Activated naive CD8-positive, alpha-beta T cell (primary cell): ENCODE measurements around the gene CDCA8.
"Not testable (repeated sequence)": the region's sequence is repeated elsewhere in the genome, so short reads cannot be mapped to it uniquely, and the experiment has no call there.

Source experiments
- H3K27ac Mint-ChIP-seq: one replicate; pipeline ENCODE4 v1.8.0; 2021; ENCODE audit warnings: mixed read lengths
- H3K27me3 Mint-ChIP-seq: one replicate; pipeline ENCODE4 v1.8.0; 2021; ENCODE audit warnings: mixed read lengths
- H3K36me3 Mint-ChIP-seq: one replicate; pipeline ENCODE4 v1.8.0; 2021; ENCODE audit warnings: mixed read lengths
- H3K4me1 Mint-ChIP-seq: one replicate; pipeline ENCODE4 v1.8.0; 2021; ENCODE audit warnings: low read depth, mixed read lengths
- H3K4me3 Mint-ChIP-seq: one replicate; pipeline ENCODE4 v1.8.0; 2021; ENCODE audit warnings: mild to moderate bottlenecking, mixed read lengths
- H3K9me3 Mint-ChIP-seq: one replicate; pipeline ENCODE4 v1.8.0; 2021; ENCODE audit warnings: low read depth, mixed read lengths

Gene CDCA8

DNA sequence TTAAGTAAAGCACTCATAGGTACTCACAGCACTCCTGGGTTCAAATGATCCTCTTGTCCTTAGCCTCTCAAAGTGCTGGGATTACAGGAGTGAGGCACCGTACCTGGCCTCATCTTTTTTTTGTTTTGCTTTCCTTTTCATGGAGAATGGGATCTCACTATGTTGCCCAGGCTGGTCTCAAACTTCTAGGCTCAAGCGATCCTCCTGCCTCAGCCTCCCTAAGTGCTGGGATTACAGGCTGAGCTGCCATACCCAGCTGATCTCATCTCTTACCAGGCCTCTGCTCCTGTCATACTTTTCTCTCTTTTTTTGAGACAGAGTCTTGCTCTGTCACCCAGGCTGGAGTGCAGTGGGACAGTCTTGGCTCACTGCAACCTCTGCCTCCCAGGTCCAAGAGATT lies 4.6 kb upstream of the CDCA8 start:
- not testable (repeated sequence) for H3K27me3 Mint-ChIP-seq, H3K4me3 Mint-ChIP-seq, H3K9me3 Mint-ChIP-seq, H3K36me3 Mint-ChIP-seq, H3K27ac Mint-ChIP-seq
- peaks cover 36% of the 10 kb centered on the region for H3K4me1 Mint-ChIP-seq

DNA sequence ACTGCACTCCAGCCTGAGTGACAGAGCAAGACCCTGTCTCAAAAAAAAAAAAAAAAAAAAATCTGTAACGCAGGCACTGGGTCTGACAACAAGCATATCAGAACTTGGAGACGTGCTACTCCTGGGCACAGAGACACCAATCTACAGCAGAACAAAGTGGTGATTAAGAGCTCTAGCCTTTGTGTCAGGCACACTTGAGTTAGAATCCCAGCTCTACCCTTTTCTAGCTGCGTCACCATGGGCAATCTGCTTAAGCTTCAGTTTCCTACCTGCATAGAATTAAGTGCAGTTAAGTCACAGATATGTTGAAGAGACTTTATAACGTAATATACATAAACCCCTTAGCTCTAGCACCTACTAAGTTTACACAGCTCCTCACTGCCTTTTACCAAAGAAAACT lies 3.4 kb upstream of the CDCA8 start:
- H3K36me3 Mint-ChIP-seq = peaks cover 6% of the 10 kb centered on the region
- H3K27ac Mint-ChIP-seq = peak overlapping the region; percentile 96
- no peaks in the 10 kb centered on the region for H3K9me3 Mint-ChIP-seq
- H3K4me3 Mint-ChIP-seq = peak overlapping the region; percentile 95
- H3K4me1 Mint-ChIP-seq = peaks cover 36% of the 10 kb centered on the region
- no peaks in the 10 kb centered on the region for H3K27me3 Mint-ChIP-seq

DNA sequence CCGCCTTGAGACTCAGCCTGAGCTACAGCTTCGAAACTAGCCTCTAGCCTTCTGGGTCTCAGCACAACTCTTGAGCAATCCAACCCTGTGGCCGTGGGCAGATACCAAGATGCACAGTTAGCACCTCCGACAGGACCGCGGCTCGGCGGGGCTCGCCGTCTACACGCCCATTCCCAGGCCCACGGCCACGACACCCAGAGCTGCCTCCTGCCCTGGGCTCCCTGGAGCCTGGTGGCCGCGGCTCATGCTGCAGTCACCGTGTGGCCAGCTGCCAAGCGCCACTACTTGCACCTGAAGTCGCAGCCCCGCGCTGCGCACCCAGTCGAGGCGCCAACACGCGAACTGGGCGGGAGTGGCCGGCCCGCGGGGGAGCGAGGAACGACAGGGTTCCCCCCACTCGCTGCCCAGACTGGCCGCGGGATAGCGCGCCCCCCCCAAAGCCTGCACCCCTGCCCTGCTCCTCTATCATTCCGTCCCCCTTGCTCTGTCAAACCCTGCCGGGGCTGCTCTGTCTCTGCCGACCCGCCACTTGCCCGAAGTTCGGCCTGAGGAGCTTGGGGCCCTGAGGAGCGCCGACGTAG lies 729 bp upstream of the CDCA8 start:
- H3K36me3 Mint-ChIP-seq = peaks cover 6% of the 10 kb centered on the region
- H3K27ac Mint-ChIP-seq = peak overlapping the region; percentile 93
- peak overlapping the region; percentile 95 for H3K4me3 Mint-ChIP-seq
- no peaks in the 10 kb centered on the region for H3K9me3 Mint-ChIP-seq
- peaks cover 35% of the 10 kb centered on the region for H3K4me1 Mint-ChIP-seq
- no peaks in the 10 kb centered on the region for H3K27me3 Mint-ChIP-seq

DNA sequence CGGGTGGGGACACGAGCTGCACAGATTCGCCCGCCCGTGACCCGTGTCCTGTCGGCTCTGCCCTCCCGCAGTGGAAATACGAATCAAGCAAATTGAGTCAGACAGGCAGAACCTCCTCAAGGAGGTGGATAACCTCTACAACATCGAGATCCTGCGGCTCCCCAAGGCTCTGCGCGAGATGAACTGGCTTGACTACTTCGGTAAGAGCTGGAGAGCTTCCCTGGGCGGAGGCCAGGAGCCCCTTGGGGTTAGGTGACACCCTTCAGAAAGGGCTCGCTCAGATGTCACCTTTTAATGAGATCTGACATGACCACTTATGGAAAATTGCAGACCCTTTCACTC lies 489 bp downstream of the CDCA8 start:
- H3K4me3 Mint-ChIP-seq = peak overlapping the region; percentile 95
- no peak overlapping the region for H3K27ac Mint-ChIP-seq
- H3K9me3 Mint-ChIP-seq = no peaks in the 10 kb centered on the region
- H3K4me1 Mint-ChIP-seq = peaks cover 35% of the 10 kb centered on the region
- H3K36me3 Mint-ChIP-seq = peaks cover 6% of the 10 kb centered on the region
- H3K27me3 Mint-ChIP-seq = no peaks in the 10 kb centered on the region

GRCh38 chr1:37697090-37697489 lies 4.8 kb downstream of the CDCA8 start:
- H3K27me3 Mint-ChIP-seq = no peaks in the 10 kb centered on the region
- peaks cover 5% of the 10 kb centered on the region for H3K4me1 Mint-ChIP-seq
- H3K36me3 Mint-ChIP-seq = peaks cover 4% of the 10 kb centered on the region
- no peaks in the 10 kb centered on the region for H3K9me3 Mint-ChIP-seq
- H3K4me3 Mint-ChIP-seq = no peak overlapping the region
- H3K27ac Mint-ChIP-seq = no peak overlapping the region

GRCh38 chr1:37697737-37698136 lies 5.4 kb downstream of the CDCA8 start:
- H3K9me3 Mint-ChIP-seq = no peaks in the 10 kb centered on the region
- peaks cover 5% of the 10 kb centered on the region for H3K4me1 Mint-ChIP-seq
- no peak overlapping the region for H3K27ac Mint-ChIP-seq
- H3K4me3 Mint-ChIP-seq = no peak overlapping the region
- H3K36me3 Mint-ChIP-seq = peaks cover 4% of the 10 kb centered on the region
- H3K27me3 Mint-ChIP-seq = no peaks in the 10 kb centered on the region

DNA sequence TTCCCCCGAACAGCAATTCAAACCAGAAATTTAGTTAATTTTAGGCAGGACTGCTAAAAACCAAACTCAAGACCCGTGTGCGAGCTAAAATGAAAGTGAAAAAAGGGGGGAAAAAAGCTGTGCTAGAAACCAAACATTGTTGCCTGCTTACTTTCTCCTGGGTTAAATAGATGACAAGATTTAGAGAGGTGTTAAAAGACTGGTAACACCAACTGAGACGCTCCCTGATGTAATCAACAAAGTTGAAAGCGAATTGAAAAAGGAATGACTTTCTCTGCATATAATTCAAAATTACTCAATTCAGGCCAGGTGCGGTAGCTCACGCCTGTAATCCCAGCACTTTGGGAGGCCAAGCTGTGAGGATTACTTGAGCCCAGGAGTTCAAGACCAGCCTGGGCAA lies 6.8 kb downstream of the CDCA8 start:
- Mint-ChIP-seq H3K4me3 (no peak overlapping the region), H3K36me3 (peaks cover 4% of the 10 kb centered on the region), H3K4me1 (peaks cover 5% of the 10 kb centered on the region), H3K27me3 (no peaks in the 10 kb centered on the region), H3K9me3 (no peaks in the 10 kb centered on the region), H3K27ac (peak overlapping the region; percentile 58)

DNA sequence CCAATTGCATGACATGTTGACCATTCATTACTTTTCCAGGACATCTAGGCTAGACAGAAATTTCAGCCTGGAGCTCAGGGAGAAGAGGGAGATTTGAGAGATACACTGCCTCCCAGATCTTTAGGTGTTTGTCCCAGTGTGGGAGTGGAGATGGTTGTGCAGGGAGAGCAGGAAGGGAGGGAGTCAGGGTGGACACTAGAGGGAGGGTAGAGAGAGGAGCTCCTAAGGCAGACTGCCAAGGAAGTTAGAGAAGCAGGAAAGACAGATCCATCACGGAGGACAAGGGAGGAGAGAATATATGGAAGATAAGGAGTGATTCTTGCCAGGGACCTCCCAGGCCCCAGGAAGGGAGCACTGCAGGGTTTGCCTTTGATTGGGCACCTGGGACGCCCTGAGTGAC lies 8.7 kb downstream of the CDCA8 start:
- no peak overlapping the region for H3K4me3 Mint-ChIP-seq
- H3K27ac Mint-ChIP-seq = no peak overlapping the region
- peaks cover 4% of the 10 kb centered on the region for H3K36me3 Mint-ChIP-seq
- H3K27me3 Mint-ChIP-seq = no peaks in the 10 kb centered on the region
- no peaks in the 10 kb centered on the region for H3K9me3 Mint-ChIP-seq
- peaks cover 3% of the 10 kb centered on the region for H3K4me1 Mint-ChIP-seq

GRCh38 chr1:37703061-37703460 lies 10.7 kb downstream of the CDCA8 start:
- H3K27me3 Mint-ChIP-seq = no peaks in the 10 kb centered on the region
- no peaks in the 10 kb centered on the region for H3K9me3 Mint-ChIP-seq
- H3K27ac Mint-ChIP-seq = no peak overlapping the region
- H3K36me3 Mint-ChIP-seq = peaks cover 8% of the 10 kb centered on the region
- H3K4me3 Mint-ChIP-seq = no peak overlapping the region
- peaks cover 3% of the 10 kb centered on the region for H3K4me1 Mint-ChIP-seq

GRCh38 chr1:37704966-37705365 lies 12.7 kb downstream of the CDCA8 start:
- no peaks in the 10 kb centered on the region for H3K9me3 Mint-ChIP-seq
- no peaks in the 10 kb centered on the region for H3K27me3 Mint-ChIP-seq
- H3K36me3 Mint-ChIP-seq = peaks cover 8% of the 10 kb centered on the region
- no peak overlapping the region for H3K4me3 Mint-ChIP-seq
- no peaks in the 10 kb centered on the region for H3K4me1 Mint-ChIP-seq
- H3K27ac Mint-ChIP-seq = no peak overlapping the region

DNA sequence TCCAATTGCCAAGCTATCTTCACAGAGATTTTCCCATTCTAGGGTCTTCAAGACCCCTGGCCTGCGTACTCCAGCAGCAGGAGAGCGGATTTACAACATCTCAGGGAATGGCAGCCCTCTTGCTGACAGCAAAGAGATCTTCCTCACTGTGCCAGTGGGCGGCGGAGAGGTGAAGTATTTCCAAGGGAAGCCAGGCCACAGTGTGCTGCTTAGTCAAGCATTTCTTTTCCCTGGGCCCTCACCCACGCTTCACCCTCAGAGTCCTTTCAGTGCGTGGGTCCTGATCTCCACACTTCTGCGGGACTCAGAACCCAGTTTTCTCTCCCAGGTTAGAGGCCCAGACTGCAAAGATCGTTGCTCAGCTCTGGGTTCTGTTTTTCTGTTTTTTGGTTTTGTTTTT lies 13.1 kb downstream of the CDCA8 start:
- no peaks in the 10 kb centered on the region for H3K9me3 Mint-ChIP-seq
- no peaks in the 10 kb centered on the region for H3K4me1 Mint-ChIP-seq
- no peaks in the 10 kb centered on the region for H3K27me3 Mint-ChIP-seq
- no peak overlapping the region for H3K27ac Mint-ChIP-seq
- peaks cover 8% of the 10 kb centered on the region for H3K36me3 Mint-ChIP-seq
- no peak overlapping the region for H3K4me3 Mint-ChIP-seq

DNA sequence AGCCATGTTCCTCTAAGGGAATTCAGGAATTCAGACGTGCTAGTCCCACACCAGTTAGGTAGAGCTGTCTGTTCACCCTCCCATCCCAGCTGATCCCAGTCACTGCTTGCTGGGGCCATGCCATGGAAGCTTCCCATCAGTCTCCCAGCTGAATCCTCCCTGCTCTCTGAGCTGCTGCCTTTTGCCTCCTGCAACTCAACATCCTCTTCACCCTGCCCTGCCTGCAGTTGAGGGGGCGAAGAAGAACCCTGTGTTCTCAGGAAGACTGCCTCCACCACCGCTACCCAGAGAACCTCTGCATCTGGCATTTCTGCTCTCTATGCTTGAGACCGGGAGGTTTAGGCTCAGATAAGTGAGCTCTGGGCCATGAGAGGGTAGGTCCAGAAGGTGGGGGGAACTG lies 16.2 kb downstream of the CDCA8 start:
- H3K27me3 Mint-ChIP-seq = no peaks in the 10 kb centered on the region
- no peaks in the 10 kb centered on the region for H3K4me1 Mint-ChIP-seq
- H3K27ac Mint-ChIP-seq = no peak overlapping the region
- H3K36me3 Mint-ChIP-seq = peaks cover 8% of the 10 kb centered on the region
- H3K4me3 Mint-ChIP-seq = no peak overlapping the region
- H3K9me3 Mint-ChIP-seq = no peaks in the 10 kb centered on the region

GRCh38 chr1:37714226-37714625 lies 21.9 kb downstream of the CDCA8 start:
- Mint-ChIP-seq H3K9me3 (no peaks in the 10 kb centered on the region), H3K27ac (no peak overlapping the region), H3K4me3 (no peak overlapping the region), H3K27me3 (no peaks in the 10 kb centered on the region), H3K36me3 (no peaks in the 10 kb centered on the region), H3K4me1 (no peaks in the 10 kb centered on the region)

DNA sequence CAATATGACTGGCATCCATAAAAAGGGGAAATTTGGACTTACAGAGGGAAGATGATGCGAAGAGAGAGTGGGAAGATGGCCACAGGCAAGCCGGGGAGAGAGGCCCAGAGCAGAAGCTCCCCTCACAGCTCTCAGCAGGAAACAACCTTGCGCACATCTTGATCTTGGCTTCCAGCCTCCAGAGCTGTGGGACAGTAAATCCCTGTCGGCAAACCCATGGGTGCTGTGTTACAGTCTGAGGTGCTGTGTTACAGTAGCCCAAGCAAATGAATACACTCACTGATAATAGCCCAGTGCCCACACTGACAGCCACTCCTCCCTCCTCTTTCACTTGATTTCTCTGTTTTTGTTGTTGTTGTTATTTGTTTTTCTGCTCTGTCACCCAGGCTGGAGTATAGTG lies 22.4 kb downstream of the CDCA8 start:
- Mint-ChIP-seq H3K9me3 (no peaks in the 10 kb centered on the region), H3K27ac (no peak overlapping the region), H3K4me3 (no peak overlapping the region), H3K27me3 (no peaks in the 10 kb centered on the region), H3K36me3 (no peaks in the 10 kb centered on the region), H3K4me1 (no peaks in the 10 kb centered on the region)

GRCh38 chr1:37716321-37716720 lies 24.0 kb downstream of the CDCA8 start:
- Mint-ChIP-seq H3K36me3 (no peaks in the 10 kb centered on the region), H3K27ac (no peak overlapping the region), H3K4me3 (no peak overlapping the region), H3K9me3 (no peaks in the 10 kb centered on the region), H3K4me1 (no peaks in the 10 kb centered on the region), H3K27me3 (no peaks in the 10 kb centered on the region)

- H3K9me3 Mint-ChIP-seq = no peaks in the 10 kb centered on the region
- no peaks in the 10 kb centered on the region for H3K36me3 Mint-ChIP-seq
- no peaks in the 10 kb centered on the region for H3K4me1 Mint-ChIP-seq
- no peak overlapping the region for H3K27ac Mint-ChIP-seq
- no peaks in the 10 kb centered on the region for H3K27me3 Mint-ChIP-seq
- no peak overlapping the region for H3K4me3 Mint-ChIP-seq
Observed at GRCh38 chr1:37717631-37718030, 25.3 kb downstream of the CDCA8 start.
